Activated effector memory CD4-positive, alpha-beta T cell treated with Interleukin-2 at 50 U/mL for 16 hours (primary cell): ENCODE measurements around the gene AUTS2.

ENCODE experiments used
- DNase-seq: peaks from one replicate; pipeline ENCODE4 v3.0.0-alpha.2; 2020

The AUTS2 gene

GRCh38 chr7:70047891-70048448, 449.7 kb downstream of the AUTS2 start:
- no peak for DNase-seq

GRCh38 chr7:70051726-70052125, 453.5 kb downstream of the AUTS2 start:
- no peak for DNase-seq

GRCh38 chr7:70052691-70053090, 454.4 kb downstream of the AUTS2 start:
- no peak for DNase-seq

- no peak for DNase-seq
Observed at GRCh38 chr7:70053421-70053820, 455.1 kb downstream of the AUTS2 start.

GRCh38 chr7:70053989-70054388, 455.7 kb downstream of the AUTS2 start:
- no peak for DNase-seq

GRCh38 chr7:70056363-70056762, 458.1 kb downstream of the AUTS2 start:
- no peak for DNase-seq

- DNase-seq: no peak
Observed at GRCh38 chr7:70060298-70061068, 462.2 kb downstream of the AUTS2 start.

GRCh38 chr7:70063371-70063770, 465.1 kb downstream of the AUTS2 start:
- no peak for DNase-seq

- no peak for DNase-seq
Observed at GRCh38 chr7:70063927-70064326, 465.7 kb downstream of the AUTS2 start.

GRCh38 chr7:70066844-70067243, 468.6 kb downstream of the AUTS2 start:
- DNase-seq: no peak

GRCh38 chr7:70068531-70068930, 470.3 kb downstream of the AUTS2 start:
- no peak for DNase-seq

GRCh38 chr7:70069977-70070376, 471.7 kb downstream of the AUTS2 start:
- no peak for DNase-seq

GRCh38 chr7:70071766-70072165, 473.5 kb downstream of the AUTS2 start:
- no peak for DNase-seq

- no peak for DNase-seq
Observed at GRCh38 chr7:70072220-70072619, 473.9 kb downstream of the AUTS2 start.

GRCh38 chr7:70076325-70076724, 478.1 kb downstream of the AUTS2 start:
- DNase-seq: no peak

GRCh38 chr7:70082099-70082611, 483.9 kb downstream of the AUTS2 start:
- DNase-seq: no peak

- DNase-seq: no peak
Observed at GRCh38 chr7:70091362-70091761, 493.1 kb downstream of the AUTS2 start.

- no peak for DNase-seq
Observed at GRCh38 chr7:70092314-70093204, 494.3 kb downstream of the AUTS2 start.

GRCh38 chr7:70093205-70093904, 495.1 kb downstream of the AUTS2 start:
- no peak for DNase-seq

- no peak for DNase-seq
Observed at GRCh38 chr7:70094831-70095230, 496.6 kb downstream of the AUTS2 start.

- no peak for DNase-seq
Observed at GRCh38 chr7:70097645-70098044, 499.4 kb downstream of the AUTS2 start.

GRCh38 chr7:70098133-70098561, 499.9 kb downstream of the AUTS2 start:
- DNase-seq: no peak
